AG09309 (cell line): Measurements from ENCODE around the gene ATP8B2.

ENCODE experiments used
- DNase-seq: peaks from one replicate; pipeline ENCODE4 v3.0.0-alpha.2; 2010; ENCODE audit warnings: low read depth
- H3K4me3 ChIP-seq: 2 replicates; pipeline ENCODE4 v1.5.1; 2011; ENCODE audit warnings: mild to moderate bottlenecking, low read depth, low read length, moderate library complexity; ENCODE audit not compliant: control insufficient read depth
- TF ChIP-seq, protein P1 (sequence below): IDR thresholded peaks from 2 replicates; pipeline ENCODE4 v1.5.1; 2011; ENCODE audit warnings: mild to moderate bottlenecking, low read depth, low read length, inconsistent platforms; ENCODE audit not compliant: insufficient read depth, control insufficient read depth; ENCODE audit errors: missing control alignments

ATP8B2 gene

DNA sequence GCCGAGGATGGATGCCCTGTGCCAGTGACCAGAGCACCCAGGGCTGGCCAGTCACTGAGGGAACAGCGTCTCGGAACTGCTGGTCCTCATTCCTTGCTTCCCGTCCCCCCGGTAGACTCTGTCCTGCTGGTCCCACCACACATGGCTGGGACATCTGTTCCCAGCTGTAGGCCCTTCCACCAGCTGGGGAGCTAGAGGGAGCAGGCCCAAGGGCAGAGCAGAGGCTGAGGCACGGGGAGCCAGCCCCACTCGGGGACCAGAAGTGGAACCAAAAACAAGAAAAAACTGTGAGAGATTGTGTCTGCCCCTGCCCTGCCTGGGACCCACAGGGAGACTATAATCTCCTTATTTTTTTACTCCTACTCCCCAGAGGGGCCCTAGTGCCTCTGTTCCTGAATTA, 23.8 kb downstream of the ATP8B2 start:
- H3K4me3 ChIP-seq, result no peak overlapping the region
- no peak for DNase-seq
- TF ChIP-seq, protein P1, sequence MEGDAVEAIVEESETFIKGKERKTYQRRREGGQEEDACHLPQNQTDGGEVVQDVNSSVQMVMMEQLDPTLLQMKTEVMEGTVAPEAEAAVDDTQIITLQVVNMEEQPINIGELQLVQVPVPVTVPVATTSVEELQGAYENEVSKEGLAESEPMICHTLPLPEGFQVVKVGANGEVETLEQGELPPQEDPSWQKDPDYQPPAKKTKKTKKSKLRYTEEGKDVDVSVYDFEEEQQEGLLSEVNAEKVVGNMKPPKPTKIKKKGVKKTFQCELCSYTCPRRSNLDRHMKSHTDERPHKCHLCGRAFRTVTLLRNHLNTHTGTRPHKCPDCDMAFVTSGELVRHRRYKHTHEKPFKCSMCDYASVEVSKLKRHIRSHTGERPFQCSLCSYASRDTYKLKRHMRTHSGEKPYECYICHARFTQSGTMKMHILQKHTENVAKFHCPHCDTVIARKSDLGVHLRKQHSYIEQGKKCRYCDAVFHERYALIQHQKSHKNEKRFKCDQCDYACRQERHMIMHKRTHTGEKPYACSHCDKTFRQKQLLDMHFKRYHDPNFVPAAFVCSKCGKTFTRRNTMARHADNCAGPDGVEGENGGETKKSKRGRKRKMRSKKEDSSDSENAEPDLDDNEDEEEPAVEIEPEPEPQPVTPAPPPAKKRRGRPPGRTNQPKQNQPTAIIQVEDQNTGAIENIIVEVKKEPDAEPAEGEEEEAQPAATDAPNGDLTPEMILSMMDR, result no peak

DNA sequence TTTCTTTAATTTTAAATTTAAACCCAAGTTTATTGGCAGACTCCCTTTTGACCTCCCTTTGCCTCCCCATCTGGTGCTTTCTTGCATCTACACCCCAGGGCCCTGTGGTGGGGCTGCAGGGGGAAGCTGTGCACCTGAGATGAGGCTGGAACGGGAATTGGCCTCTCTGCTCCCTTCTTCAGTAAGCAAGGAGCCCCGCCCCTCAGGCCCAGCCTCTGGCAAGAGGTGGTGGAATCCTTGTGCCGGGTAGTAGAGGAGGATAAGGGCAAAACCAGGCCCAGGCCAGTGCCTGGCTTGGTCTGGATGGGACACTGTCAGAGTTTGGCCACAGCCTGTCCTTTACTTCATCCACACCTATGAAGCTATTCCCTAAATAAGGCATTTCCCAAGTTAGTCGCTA, 25.1 kb downstream of the ATP8B2 start:
- TF ChIP-seq, protein P1, result no peak
- no peak for DNase-seq
- H3K4me3 ChIP-seq, result no peak overlapping the region

DNA sequence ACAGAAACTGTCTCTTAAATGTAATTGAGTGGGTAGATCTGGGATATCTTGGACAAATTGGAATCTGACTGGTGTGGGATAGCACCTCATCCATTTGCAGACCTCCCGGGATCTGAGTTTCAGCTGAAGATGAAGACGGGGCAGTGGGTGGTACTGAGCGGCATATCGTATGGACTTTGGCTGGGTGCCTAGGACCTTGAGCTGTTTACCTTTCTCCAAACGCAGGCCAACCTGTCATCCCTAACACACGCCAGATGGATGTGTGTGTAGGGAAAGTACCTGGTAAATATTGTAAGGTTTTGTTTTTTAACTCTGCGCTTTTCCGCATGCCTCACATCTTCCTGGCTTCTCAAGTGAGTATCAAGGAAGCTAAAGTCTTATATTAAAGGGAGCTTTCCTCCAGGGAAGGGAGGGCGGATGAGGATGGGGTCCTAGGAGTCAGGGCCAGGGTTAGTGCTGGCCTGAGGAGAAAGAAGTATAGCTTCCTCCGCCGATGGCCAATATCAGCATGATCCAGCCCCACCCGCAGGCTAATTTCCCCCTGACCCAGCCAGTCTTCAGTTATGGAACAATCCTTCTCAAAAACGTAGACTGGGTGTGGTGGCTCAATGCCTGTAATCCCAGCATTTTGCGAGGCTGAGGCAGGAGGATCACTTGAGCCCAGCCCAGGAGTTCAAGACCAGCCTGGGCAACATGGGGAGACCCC, 26.2 kb downstream of the ATP8B2 start:
- H3K4me3 ChIP-seq, result no peak overlapping the region
- TF ChIP-seq, protein P1, result no peak
- no peak for DNase-seq

DNA sequence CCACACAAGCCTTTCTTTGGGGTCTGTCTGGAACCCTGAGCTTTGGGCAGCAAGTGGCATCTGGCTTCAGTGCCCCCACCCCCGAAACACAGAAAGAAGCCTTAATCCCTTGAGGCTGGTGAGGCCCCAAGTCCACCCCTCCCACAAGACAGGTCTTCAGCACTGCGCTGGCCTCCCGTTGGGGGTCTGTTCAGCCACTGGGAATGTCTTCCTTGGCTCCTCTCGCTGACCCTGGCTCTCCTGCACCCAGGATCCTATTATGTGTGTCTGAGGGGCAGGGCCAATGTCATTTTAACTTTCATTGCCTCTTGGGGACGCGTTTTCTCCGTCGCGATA, 26.9 kb downstream of the ATP8B2 start:
- TF ChIP-seq, protein P1, result no peak
- peak overlapping the region; percentile 11 for H3K4me3 ChIP-seq
- DNase-seq, result no peak

DNA sequence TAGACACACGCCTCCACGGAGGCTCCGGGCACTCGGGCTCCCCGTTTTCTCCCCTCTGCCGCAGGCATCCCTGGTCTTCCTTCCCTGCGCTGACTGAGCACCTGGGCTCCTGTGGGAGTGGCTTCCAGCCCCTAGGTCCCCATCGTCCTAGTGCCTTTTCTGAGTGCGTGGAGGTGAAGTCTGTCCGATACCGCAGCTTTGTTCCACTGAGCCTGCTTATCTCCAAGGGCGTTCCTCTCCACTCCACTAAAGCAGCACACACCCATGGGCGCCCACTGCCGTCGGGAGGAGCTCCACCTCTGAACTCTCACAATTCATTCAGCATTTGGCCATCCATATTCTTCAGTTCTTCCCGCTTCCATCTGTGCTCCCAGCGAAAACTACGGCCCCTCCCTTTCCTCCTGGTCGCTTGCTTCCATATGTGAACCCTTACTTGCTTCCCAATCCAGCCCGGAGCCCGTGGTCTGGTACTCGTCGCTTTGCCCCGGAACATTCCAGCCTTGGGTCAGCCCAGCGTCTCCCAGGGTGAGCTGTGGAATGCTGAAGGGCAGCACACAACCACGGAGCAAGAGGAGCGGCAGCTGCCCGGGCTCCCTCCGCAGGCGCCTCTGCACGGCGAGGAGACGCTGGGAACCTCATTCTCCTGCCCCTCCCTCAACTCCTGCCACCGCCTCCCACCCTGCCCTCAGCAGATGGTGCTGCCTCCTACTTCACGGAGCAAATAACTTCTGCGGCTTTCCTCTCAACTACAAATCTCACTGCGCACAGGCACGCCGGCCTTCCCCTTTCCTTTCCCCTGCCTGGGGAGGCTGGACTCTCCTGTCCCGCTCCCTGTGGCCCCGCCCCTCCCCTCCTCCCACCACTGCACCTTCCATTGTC, 27.5 kb downstream of the ATP8B2 start:
- H3K4me3 ChIP-seq, result peak overlapping the region; percentile 11
- TF ChIP-seq, protein P1, result peak; percentile 19
- DNase-seq, result no peak

DNA sequence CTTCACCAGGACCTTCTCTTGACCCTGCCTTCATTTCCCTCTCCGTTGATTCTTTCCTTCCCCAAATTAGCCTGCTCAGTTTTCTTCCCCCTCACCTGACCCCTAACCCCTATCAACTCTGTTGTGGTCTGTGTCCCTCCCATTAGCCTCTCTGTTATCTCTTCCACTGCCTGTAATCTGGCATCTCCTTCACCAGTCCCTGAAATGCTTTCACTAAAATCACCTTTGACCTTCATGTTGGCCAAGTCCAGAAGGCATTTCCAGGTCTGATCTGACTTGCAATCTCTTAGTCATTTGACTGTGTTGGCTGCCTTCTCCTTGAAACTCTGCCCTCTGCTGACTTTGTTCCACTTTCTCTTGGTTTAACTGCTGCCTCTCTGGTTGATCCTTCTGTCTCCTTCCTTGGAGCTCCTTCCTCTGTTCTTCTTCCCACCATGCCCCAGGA, 28.2 kb downstream of the ATP8B2 start:
- no peak for DNase-seq
- TF ChIP-seq, protein P1, result peak; percentile 50
- no peak overlapping the region; the same call in 1 of the 2 replicates for H3K4me3 ChIP-seq
